Measurements from ENCODE around the gene DNAH2.

DNAH2 gene

GRCh38 chr17:7834542-7834956, 117.0 kb downstream of the DNAH2 start:
- no peaks in the 10 kb centered on the region for H3K36me3 ChIP-seq (ENCODE audit: low read length)
- H3K4me2 ChIP-seq (ENCODE audit: low read depth, low read length, poor library complexity, severe bottlenecking), result peak overlapping the region; percentile 94
- peak overlapping the region; percentile 92 for H3K27ac ChIP-seq (ENCODE audit: low read depth, low read length)
- H3K79me2 ChIP-seq (ENCODE audit: insufficient read depth, low read length), result no peaks in the 10 kb centered on the region
- H3K9ac ChIP-seq (ENCODE audit: low read length), result peak overlapping the region; percentile 71
- no peaks in the 10 kb centered on the region for H3K9me2 ChIP-seq (replicated peaks; ENCODE audit: insufficient read depth, low read length)
- no peaks in the 10 kb centered on the region for H3K27me3 ChIP-seq (ENCODE audit: low read length)
- TF ChIP-seq CTCF (IDR thresholded peaks at IDR 0.05; ENCODE audit: insufficient read depth, low read length, poor library complexity, severe bottlenecking), result no peak
- no peak for TF ChIP-seq EZH2phosphoT487 (conservative IDR thresholded peaks at IDR 0.05; ENCODE audit: low read length)
- peak overlapping the region; percentile 81 for H3K4me3 ChIP-seq (ENCODE audit: insufficient read depth, low read length, poor library complexity, severe bottlenecking)
- peaks cover 30% of the 10 kb centered on the region for H3F3A ChIP-seq (ENCODE audit: insufficient read depth)
- H3K9me3 ChIP-seq (ENCODE audit: insufficient read depth, low read length), result no peaks in the 10 kb centered on the region
- no peaks in the 10 kb centered on the region for H4K20me1 ChIP-seq (ENCODE audit: low read depth, low read length)
- H2AFZ ChIP-seq (ENCODE audit: low read depth, low read length, severe bottlenecking), result peak overlapping the region; percentile 86

GRCh38 chr17:7834957-7835813, 117.6 kb downstream of the DNAH2 start:
- peak overlapping the region; percentile 94 for H3K4me2 ChIP-seq (ENCODE audit: low read depth, low read length, poor library complexity, severe bottlenecking)
- H3K9me2 ChIP-seq (replicated peaks; ENCODE audit: insufficient read depth, low read length), result no peaks in the 10 kb centered on the region
- no peaks in the 10 kb centered on the region for H3K27me3 ChIP-seq (ENCODE audit: low read length)
- H4K20me1 ChIP-seq (ENCODE audit: low read depth, low read length), result no peaks in the 10 kb centered on the region
- no peaks in the 10 kb centered on the region for H3K36me3 ChIP-seq (ENCODE audit: low read length)
- H3K27ac ChIP-seq (ENCODE audit: low read depth, low read length), result peak overlapping the region; percentile 92
- no peaks in the 10 kb centered on the region for H3K9me3 ChIP-seq (ENCODE audit: insufficient read depth, low read length)
- H3K9ac ChIP-seq (ENCODE audit: low read length), result peak overlapping the region; percentile 71
- peak overlapping the region; percentile 81 for H3K4me3 ChIP-seq (ENCODE audit: insufficient read depth, low read length, poor library complexity, severe bottlenecking)
- TF ChIP-seq EZH2phosphoT487 (conservative IDR thresholded peaks at IDR 0.05; ENCODE audit: low read length) (no peak), CTCF (IDR thresholded peaks at IDR 0.05; ENCODE audit: insufficient read depth, low read length, poor library complexity, severe bottlenecking) (peak; percentile 94)
- H3K79me2 ChIP-seq (ENCODE audit: insufficient read depth, low read length), result no peaks in the 10 kb centered on the region
- H2AFZ ChIP-seq (ENCODE audit: low read depth, low read length, severe bottlenecking), result no peak overlapping the region
- peaks cover 34% of the 10 kb centered on the region for H3F3A ChIP-seq (ENCODE audit: insufficient read depth)

GRCh38 chr17:7835814-7836595, 118.5 kb downstream of the DNAH2 start:
- H3K36me3 ChIP-seq (ENCODE audit: low read length), result no peaks in the 10 kb centered on the region
- no peaks in the 10 kb centered on the region for H3K9me2 ChIP-seq (replicated peaks; ENCODE audit: insufficient read depth, low read length)
- peak overlapping the region; percentile 71 for H3K9ac ChIP-seq (ENCODE audit: low read length)
- peak overlapping the region; percentile 94 for H3K4me2 ChIP-seq (ENCODE audit: low read depth, low read length, poor library complexity, severe bottlenecking)
- TF ChIP-seq EZH2phosphoT487 (conservative IDR thresholded peaks at IDR 0.05; ENCODE audit: low read length) (no peak), CTCF (IDR thresholded peaks at IDR 0.05; ENCODE audit: insufficient read depth, low read length, poor library complexity, severe bottlenecking) (no peak)
- no peaks in the 10 kb centered on the region for H4K20me1 ChIP-seq (ENCODE audit: low read depth, low read length)
- H3F3A ChIP-seq (ENCODE audit: insufficient read depth), result peaks cover 42% of the 10 kb centered on the region
- H3K27me3 ChIP-seq (ENCODE audit: low read length), result no peaks in the 10 kb centered on the region
- no peaks in the 10 kb centered on the region for H3K9me3 ChIP-seq (ENCODE audit: insufficient read depth, low read length)
- H3K27ac ChIP-seq (ENCODE audit: low read depth, low read length), result peak overlapping the region; percentile 92
- peak overlapping the region; percentile 81 for H3K4me3 ChIP-seq (ENCODE audit: insufficient read depth, low read length, poor library complexity, severe bottlenecking)
- H3K79me2 ChIP-seq (ENCODE audit: insufficient read depth, low read length), result no peaks in the 10 kb centered on the region
- H2AFZ ChIP-seq (ENCODE audit: low read depth, low read length, severe bottlenecking), result peak overlapping the region; percentile 68

Measured in SU-DHL-6 (cell line).